GM12892 (cell line): ENCODE data around the gene OCA2.

Source experiments
- DNase-seq: peaks from one replicate; pipeline ENCODE4 v3.0.0; 2011; ENCODE audit not compliant: insufficient read length
- FAIRE-seq: peaks from 2 replicates; lab custom pipeline; 2011; peaks lifted over from hg19 to GRCh38; lab: Jason Lieb, UNC
- POLR2A ChIP-seq: IDR thresholded peaks from 2 replicates; pipeline ENCODE4 v1.6.1; 2011; ENCODE audit warnings: low read depth, low read length, control low read depth
- POLR2AphosphoS5 ChIP-seq: IDR thresholded peaks from 2 replicates; pipeline ENCODE4 v1.6.1; 2011; ENCODE audit warnings: low read depth, low read length, control low read depth
- TAF1 ChIP-seq: IDR thresholded peaks from 2 replicates; pipeline ENCODE4 v1.6.1; 2011; ENCODE audit warnings: low read depth, mild to moderate bottlenecking, control low read depth, low read length, borderline replicate concordance

OCA2 gene

DNA sequence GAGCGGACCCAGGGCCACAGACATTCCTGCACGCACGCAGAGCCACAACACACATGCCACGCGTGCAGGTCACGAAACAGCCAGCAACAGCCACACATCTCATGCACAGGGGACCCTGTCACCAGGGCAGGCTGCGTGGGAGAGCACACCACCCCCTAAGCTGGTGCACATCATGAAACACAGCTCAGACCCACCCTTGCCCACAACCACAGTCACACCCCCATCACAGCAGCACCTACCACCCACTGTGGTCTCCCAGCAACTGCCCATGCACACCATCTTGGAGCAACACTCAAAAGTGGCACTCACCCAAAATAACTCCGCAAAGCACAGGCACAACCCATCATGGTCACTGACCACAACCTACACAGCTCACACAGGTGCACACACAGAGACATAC, 75.7 kb downstream of the OCA2 start:
- FAIRE-seq (no peak), DNase-seq (no peak)
- no peak for TF ChIP-seq TAF1
- no peak for TF ChIP-seq POLR2A
- TF ChIP-seq POLR2AphosphoS5, result no peak

DNA sequence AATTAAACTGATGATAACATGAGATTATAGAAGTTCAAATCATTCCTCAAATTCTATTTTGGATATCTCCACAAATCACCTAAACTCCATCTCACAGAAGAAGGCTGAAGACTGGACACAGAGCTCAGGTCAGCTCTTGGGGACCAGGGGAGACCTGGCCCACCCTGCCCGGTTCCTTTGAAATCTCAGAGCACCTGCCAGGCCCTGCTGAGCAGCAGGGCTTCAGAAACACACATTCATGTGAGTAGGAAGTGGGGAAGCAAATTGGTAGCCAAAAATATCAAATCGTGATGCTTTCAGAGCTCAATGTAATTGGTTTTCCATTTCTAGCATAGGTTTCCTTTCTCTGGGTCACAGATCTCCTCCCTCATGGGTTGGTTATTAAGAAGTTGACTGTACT, 76.2 kb downstream of the OCA2 start:
- TF ChIP-seq TAF1, result no peak
- no peak for DNase-seq
- FAIRE-seq, result no peak

DNA sequence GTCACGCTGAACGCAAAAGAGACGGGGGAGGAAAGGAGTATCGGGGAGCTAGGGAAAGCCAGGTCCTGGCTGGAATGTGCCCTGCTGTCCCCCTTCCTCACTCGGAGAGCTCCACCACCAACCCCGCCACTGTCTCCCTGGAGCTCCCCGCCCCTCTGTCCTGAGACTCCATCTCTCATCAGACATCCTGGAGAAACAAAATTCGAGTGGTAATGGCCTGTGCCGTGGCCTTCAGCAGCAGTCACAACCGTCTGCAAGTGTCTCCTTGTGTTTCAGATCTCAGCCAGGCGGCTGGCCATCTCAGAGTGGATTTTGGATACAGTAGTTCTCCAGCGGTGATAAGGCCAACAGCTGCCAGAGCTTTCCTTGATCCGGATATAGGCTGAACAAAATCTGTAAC, 76.9 kb downstream of the OCA2 start:
- no peak for TF ChIP-seq POLR2A
- no peak for DNase-seq
- FAIRE-seq, result no peak

DNA sequence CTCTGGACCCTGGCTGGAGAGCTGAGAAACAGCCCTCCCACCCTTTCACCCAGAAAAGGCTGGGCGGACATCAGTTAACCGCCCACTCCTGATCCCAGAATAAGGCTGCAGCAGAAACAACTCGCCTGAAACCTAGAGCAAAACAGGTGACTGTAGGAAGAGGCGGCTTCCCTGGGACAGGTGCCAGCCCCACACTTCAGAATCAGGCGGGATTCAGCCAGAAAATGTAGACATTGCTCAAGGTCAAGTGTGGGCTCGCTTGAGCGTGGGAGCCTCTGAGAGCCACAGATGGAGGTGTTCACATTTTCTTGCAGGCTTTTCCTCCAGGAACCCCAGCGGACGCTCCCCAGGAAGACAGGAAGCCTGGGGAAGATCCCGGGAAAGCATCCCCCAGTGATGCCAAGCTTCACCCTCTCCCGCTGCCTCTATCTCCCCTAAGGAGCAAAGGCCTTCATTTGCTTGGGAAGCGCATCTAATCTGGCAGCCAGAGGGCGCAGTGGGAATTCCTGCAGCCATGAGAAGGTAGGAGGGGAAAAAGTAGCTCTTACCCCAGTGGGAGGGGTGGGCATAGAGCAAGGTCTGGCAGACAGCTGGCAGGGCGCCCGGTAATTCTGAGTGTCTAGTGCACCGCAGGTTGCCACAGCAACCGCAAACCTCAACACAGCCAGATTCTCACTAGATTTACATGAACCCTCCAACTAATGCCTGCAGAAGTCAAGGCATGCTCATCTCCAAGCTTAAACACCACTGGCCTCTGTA, 77.7 kb downstream of the OCA2 start:
- FAIRE-seq, result no peak
- TF ChIP-seq POLR2AphosphoS5 (no peak), POLR2A (no peak), TAF1 (no peak)
- no peak for DNase-seq

DNA sequence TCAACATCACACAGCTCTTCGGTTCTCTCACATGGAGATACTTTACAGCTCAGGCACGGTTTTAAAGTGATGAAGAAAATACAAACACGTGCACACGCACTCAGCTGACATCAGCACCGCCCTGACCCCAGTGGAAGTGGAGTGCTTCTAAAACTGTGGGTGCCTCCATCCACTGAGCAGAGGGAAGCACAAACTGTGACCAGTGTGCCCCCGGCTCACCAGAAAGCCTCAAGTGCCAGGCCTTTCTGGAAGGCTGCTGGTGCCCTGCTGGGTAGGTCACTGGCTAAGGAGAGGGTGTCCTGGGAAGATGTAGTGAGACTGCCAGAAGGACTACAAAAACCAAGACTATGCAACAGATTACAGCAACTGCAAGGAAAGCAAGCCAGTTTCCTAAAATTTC, 78.5 kb downstream of the OCA2 start:
- no peak for TF ChIP-seq POLR2AphosphoS5
- no peak for TF ChIP-seq TAF1
- TF ChIP-seq POLR2A, result no peak
- FAIRE-seq (no peak), DNase-seq (no peak)

DNA sequence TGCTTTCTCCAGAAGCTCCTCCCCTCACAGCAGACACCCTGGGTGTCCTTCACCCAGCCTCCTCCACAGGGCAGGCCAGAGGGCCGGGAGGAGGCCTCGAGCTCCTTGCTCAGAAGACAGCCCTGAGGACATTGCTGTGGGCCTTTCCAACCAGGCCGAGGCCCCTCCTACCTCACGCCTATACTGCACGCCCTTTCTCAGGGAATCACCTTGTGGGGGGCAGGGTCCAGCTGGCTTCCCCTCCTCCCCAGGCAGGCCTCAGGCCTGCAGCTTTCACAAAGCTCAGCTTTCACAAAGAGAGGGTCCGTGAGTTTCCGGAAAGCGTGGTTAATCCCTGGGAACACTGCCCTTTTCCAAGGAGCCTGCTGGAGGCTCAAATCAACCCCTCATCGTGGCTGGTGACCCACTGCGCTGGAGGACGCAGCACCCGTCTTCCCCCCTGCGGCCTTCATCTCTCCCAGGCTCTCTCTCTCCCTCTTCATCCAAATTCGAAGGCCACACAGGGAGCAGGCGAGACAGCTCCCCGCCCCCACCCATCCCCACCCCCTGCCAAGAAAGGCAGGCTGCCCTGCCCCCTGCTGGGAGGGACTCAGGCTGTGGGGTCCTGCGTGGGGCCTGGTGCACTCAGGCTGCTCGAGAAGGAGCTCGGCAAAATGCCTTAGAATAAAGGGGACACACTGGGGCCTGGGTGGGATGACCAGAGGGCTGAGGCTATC, 79.4 kb downstream of the OCA2 start:
- TF ChIP-seq POLR2AphosphoS5 (no peak), POLR2A (no peak), TAF1 (no peak)
- FAIRE-seq, result no peak
- DNase-seq, result no peak

DNA sequence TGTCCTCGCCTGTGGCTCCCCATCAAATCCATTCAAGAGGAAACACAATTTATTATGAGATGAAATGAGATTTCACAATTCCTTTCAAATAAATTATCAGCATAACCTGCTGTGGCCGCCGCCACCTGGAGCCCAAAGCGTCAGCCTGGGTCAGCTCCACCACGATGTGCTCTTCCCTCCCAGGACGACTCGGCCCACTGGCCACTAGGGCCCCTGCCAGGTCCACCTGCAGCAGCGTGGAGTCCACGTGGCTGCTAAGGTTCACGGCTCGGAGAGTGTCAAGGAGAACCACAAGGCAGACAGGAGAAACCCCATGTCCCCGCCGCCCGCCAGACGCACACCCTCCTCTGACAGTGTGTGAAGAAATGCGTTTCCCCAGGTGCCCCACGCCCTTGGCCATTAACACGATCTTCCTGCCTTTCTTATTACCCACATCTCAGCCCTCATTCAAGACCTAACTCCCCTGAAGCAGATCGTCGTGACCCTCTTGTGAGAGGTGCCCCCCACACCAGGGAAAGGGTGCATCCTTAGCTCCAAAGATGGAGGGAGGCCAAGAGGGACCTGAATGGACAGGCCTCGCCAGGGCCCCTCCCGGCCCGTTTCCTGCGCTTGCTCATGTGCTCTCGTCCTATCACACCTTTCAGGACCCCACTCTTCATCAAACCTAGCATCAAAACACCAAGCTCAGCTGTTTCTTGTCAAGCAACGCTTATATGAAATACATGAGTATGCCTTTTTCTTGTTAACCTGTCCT, 80.6 kb downstream of the OCA2 start:
- TF ChIP-seq POLR2A (no peak), TAF1 (no peak), POLR2AphosphoS5 (no peak)
- no peak for FAIRE-seq
- DNase-seq, result no peak

DNA sequence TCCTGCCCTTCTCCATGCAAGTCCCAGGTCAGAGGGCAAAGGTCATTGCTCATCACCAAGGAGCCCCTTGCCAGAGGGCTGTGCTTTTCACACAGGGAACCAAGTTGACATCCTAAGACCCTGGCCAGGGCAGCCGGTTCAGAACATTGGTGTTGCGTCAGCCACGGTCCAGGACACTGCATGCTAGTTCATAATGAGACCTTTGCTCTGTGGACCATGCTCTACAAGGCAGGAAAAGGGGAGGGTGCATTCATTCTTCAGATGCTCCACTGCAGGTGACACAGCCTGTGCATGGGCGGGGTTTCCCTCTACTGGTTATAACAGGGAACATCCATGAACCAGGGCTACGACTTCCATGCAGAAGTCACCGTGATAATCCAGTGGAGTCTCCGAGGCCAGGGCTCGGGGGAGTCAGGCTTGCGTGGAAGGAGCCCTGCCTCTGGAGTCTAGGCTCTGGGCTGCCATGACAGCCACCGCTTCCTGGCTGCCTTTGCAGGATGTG, 81.6 kb downstream of the OCA2 start:
- no peak for FAIRE-seq
- DNase-seq, result no peak
- no peak for TF ChIP-seq TAF1
- TF ChIP-seq POLR2AphosphoS5, result no peak
- no peak for TF ChIP-seq POLR2A

DNA sequence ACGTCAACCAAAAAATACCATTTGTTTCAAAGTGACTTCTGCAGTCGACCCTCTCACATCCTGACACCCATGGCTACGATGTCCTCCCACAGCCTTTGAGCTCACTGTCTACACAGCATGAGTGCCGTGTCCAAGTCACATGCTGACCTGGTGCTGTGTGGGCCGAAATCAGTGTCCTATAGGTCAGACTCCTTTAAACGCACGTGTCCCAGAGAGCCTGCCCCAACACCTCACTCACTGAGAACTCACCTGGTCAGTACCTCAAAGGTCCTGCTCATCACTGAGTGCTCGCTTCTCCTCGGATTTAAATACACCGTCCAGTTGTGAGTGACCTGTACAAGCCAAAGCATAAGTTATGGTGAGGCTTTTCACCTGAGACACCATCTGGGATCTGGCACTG, 83.3 kb downstream of the OCA2 start:
- FAIRE-seq (no peak), DNase-seq (no peak)
- no peak for TF ChIP-seq POLR2AphosphoS5
- no peak for TF ChIP-seq TAF1
- TF ChIP-seq POLR2A, result no peak

DNA sequence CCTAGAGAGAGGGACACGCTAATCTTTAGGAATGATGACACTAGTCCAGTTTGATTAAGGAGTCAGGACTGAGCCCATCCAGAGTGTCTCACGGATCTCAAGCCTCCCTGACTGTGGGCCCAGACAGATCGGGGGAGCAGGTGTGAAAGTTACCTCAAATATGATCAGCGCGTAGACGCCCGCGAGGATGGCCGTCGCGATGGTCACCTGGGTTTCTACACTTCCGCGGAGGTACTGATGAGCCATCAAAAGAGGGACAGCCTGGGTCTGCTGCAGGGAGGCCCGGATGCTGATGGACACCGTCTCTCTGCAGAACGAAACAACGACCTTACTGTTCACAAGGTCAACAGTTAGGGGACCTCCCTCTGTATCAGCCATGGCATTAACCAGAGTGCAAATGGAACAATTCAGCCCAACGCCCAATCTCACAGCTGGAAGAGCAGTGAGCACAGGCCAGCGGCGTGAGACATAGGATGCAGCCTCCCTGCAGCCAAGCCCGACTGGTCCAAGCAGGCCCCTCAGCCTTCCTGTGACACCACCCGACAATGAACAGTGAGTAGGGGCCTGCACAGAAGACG, 84.4 kb downstream of the OCA2 start:
- no peak for TF ChIP-seq POLR2AphosphoS5
- no peak for TF ChIP-seq TAF1
- TF ChIP-seq POLR2A, result no peak
- DNase-seq, result no peak
- no peak for FAIRE-seq

DNA sequence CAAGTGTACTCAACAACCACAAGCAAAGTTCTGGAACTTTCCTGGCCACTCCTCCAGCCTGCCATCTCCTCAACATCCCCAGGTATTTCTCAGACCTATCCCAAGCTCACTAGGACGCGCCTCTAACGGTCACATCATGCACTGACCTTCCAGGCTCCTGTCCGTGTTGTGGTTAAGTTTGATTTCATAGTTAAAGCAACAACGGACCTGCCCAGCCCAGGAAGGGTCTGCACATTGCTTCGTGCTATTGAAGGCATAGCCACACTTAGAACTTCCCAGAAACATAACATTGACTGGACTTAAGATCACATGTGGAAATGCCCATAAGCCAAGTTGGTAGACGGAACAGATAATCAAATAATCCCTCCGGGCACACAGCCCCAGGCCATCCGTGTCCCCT, 85.1 kb downstream of the OCA2 start:
- DNase-seq (no peak), FAIRE-seq (no peak)
- TF ChIP-seq POLR2A (no peak), TAF1 (no peak)
